K562 (cell line): Measurements from ENCODE around the gene FHIT. TPM values are rescaled to one million over a fixed set of nuclear protein-coding genes. Genes with fewer than 3 reads are reported as not detected.

Source experiments
- CAMTA2 ChIP-seq: fragments of 250-450 bp; sonication (Bioruptor Pico); conservative IDR thresholded peaks from 2 replicates; pipeline ENCODE4 v1.5.1; 2022
- CREB1 ChIP-seq, 2 experiments: sonication (generic) in 1 of 2; formaldehyde crosslinking in 1 of 2; IDR thresholded peaks; 2 replicates each; pipeline versions ENCODE4 v1.6.1 to v1.8.0; 2012 to 2022; ENCODE audit warnings: inconsistent platforms in 1 of 2, mild to moderate bottlenecking in 1 of 2, missing genetic modification reagents in 1 of 2, moderate library complexity in 1 of 2
- SMARCA4 ChIP-seq: fragments of 450-650 bp; IDR thresholded peaks from 2 replicates; pipeline ENCODE4 v1.6.1; 2016
- ZNF3 ChIP-seq: fragments of 250-450 bp; sonication (Bioruptor Pico); IDR thresholded peaks from 2 replicates; pipeline ENCODE4 v1.5.0; 2021; ENCODE audit warnings: mild to moderate bottlenecking, moderate library complexity
- ZNF398 ChIP-seq: fragments of 250-450 bp; sonication (Bioruptor Pico); IDR thresholded peaks from 2 replicates; pipeline ENCODE4 v1.8.0; 2021; ENCODE audit warnings: moderate library complexity, mild to moderate bottlenecking, inconsistent platforms
- ZNF707 ChIP-seq: fragments of 250-450 bp; sonication (Bioruptor Pico); conservative IDR thresholded peaks from 2 replicates; pipeline ENCODE4 v1.8.0; 2022; ENCODE audit warnings: inconsistent platforms, mild to moderate bottlenecking, moderate library complexity
- ZNF766 ChIP-seq: fragments of 200-800 bp; sonication (Bioruptor generic); conservative IDR thresholded peaks from 2 replicates; pipeline ENCODE4 v1.6.1; 2016; ENCODE audit warnings: missing genetic modification characterization, missing compliant biosample characterization
- polyA plus RNA-seq, 8 experiments: library from polyadenylated mRNA; depleted of rRNA in 4 of 8; stranded (reverse) in 5 of 8; unstranded in 3 of 8; fragments of >200 nt; fragmentation: Nextera tagmentation in 2 of 8; fragmentation: Illumina TruSeq in 1 of 8; extraction: Ambion mirVana in 2 of 8; extraction: Trizol in 1 of 8; gene quantifications; 2 replicates each; pipeline versions ENCODE4 v1.2.1 to v1.2.3, GENCODE V29; 2011 to 2014; ENCODE audit warnings: inconsistent platforms in 1 of 8, missing spikeins in 1 of 8
- total RNA-seq, 7 experiments: library from RNA; depleted of rRNA in 6 of 7; stranded (reverse); fragments of >200 nt in 6 of 7; fragmentation: Illumina TruSeq in 2 of 7; extraction: Trizol in 2 of 7; gene quantifications; 2 replicates each; pipeline versions ENCODE4 v1.2.1 to v1.2.3, GENCODE V29; 2011 to 2021; ENCODE audit warnings: low replicate concordance in 1 of 7
- TF ChIP-seq, protein P1 (sequence below): sonication (generic); formaldehyde crosslinking; IDR thresholded peaks from 2 replicates; pipeline ENCODE4 v1.8.0; 2023; ENCODE audit warnings: missing genetic modification reagents, mild to moderate bottlenecking, borderline replicate concordance

Gene FHIT
- total and polyA plus RNA-seq, 9 of the 15 experiments (the other 6 are each of a cell fraction or from before 2014, with no cell fraction given): 1.7 to 9.1 (median 4.3) TPM

DNA sequence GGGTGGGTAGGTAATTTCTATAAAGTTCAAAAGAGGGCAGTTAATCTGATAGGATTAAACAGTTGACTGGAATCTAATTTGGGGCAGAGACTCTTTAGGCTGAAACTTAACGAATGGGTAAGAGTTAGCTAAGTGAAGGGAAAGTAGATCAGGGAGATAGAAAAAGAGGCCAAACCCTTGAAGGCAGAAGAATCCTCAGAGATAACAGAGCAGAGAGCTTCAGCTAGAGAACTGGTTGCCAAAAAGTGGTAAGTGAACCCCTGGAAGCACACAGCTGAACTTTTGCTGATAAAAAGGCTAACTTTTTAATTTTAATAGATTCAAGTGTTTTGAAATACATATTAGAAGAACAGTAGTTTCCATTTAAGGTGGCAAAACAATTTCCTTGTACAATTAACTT lies 99.2 kb downstream of the FHIT start (continued):
- TF ChIP-seq, protein P1, sequence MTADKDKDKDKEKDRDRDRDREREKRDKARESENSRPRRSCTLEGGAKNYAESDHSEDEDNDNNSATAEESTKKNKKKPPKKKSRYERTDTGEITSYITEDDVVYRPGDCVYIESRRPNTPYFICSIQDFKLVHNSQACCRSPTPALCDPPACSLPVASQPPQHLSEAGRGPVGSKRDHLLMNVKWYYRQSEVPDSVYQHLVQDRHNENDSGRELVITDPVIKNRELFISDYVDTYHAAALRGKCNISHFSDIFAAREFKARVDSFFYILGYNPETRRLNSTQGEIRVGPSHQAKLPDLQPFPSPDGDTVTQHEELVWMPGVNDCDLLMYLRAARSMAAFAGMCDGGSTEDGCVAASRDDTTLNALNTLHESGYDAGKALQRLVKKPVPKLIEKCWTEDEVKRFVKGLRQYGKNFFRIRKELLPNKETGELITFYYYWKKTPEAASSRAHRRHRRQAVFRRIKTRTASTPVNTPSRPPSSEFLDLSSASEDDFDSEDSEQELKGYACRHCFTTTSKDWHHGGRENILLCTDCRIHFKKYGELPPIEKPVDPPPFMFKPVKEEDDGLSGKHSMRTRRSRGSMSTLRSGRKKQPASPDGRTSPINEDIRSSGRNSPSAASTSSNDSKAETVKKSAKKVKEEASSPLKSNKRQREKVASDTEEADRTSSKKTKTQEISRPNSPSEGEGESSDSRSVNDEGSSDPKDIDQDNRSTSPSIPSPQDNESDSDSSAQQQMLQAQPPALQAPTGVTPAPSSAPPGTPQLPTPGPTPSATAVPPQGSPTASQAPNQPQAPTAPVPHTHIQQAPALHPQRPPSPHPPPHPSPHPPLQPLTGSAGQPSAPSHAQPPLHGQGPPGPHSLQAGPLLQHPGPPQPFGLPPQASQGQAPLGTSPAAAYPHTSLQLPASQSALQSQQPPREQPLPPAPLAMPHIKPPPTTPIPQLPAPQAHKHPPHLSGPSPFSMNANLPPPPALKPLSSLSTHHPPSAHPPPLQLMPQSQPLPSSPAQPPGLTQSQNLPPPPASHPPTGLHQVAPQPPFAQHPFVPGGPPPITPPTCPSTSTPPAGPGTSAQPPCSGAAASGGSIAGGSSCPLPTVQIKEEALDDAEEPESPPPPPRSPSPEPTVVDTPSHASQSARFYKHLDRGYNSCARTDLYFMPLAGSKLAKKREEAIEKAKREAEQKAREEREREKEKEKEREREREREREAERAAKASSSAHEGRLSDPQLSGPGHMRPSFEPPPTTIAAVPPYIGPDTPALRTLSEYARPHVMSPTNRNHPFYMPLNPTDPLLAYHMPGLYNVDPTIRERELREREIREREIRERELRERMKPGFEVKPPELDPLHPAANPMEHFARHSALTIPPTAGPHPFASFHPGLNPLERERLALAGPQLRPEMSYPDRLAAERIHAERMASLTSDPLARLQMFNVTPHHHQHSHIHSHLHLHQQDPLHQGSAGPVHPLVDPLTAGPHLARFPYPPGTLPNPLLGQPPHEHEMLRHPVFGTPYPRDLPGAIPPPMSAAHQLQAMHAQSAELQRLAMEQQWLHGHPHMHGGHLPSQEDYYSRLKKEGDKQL (CRISPR knock-in tag): no peak
- no peak for TF ChIP-seq ZNF3 (CRISPR knock-in tag)
- TF ChIP-seq ZNF398: no peak
- no peak for TF ChIP-seq CREB1 (IDR thresholded peaks at IDR 0.05)
- TF ChIP-seq CREB1 (CRISPR knock-in tag; IDR thresholded peaks at IDR 0.05): no peak
- no peak for TF ChIP-seq ZNF707 (CRISPR knock-in tag)
- TF ChIP-seq CAMTA2 (CRISPR knock-in tag): no peak
- no peak for TF ChIP-seq SMARCA4
- TF ChIP-seq ZNF766 (CRISPR knock-in tag): no peak
